ENCODE data around the gene MRPL50.
"Not testable (repeated sequence)": the region's sequence is repeated elsewhere in the genome, so short reads cannot be mapped to it uniquely, and the experiment has no call there.

Gene MRPL50

DNA sequence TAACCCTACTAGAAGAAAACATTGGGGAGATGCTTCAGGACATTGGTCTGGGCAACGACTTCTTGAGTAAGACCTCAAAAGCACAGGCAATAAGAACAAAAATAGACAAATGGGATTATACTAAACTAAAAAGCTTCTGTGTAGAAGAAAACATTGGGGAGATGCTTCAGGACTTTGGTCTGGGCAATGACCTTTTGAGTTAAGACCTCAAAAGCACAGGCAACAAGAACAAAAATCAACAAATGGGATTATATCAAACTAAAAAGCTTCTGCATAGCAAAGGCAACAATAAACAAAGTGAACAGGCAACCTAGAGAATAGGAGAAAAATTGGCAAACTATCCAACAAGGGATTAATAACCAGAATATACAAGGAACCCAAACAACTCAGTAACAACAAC, 3.7 kb downstream of the MRPL50 start:
- in situ Hi-C loops (cut with HindIII; ENCODE audit: low pct_ligation_motif_present, low sequenced_read_pairs), result no loop called here
- no peak overlapping the region for H3K27ac ChIP-seq

GRCh38 chr9:101393135-101393534, 5.3 kb downstream of the MRPL50 start:
- Histone ChIP-seq H3K36me3 (replicated peaks) (peaks cover 10% of the 10 kb centered on the region), H3K4me3 (ENCODE audit: low read depth, low read length) (no peak overlapping the region), H3K27ac (no peak overlapping the region), H3K27me3 (replicated peaks) (no peaks in the 10 kb centered on the region)
- in situ Hi-C loops (cut with HindIII; ENCODE audit: low pct_ligation_motif_present, low sequenced_read_pairs), result no loop called here
- TF ChIP-seq CTCF (IDR thresholded peaks at IDR 0.05; ENCODE audit: low read depth, low read length, missing control alignments), result no peak
- DNase-seq, result no peak

More for the DNA sequence above, 3.7 kb downstream of the MRPL50 start:
- Histone ChIP-seq H3K27me3 (replicated peaks) (no peaks in the 10 kb centered on the region), H3K4me3 (ENCODE audit: low read depth, low read length) (no peak overlapping the region), H3K36me3 (replicated peaks) (peaks cover 7% of the 10 kb centered on the region)
- DNase-seq, result no peak
- TF ChIP-seq CTCF (IDR thresholded peaks at IDR 0.05; ENCODE audit: low read depth, low read length, missing control alignments), result no peak

GRCh38 chr9:101388507-101388993, 9.9 kb downstream of the MRPL50 start:
- in situ Hi-C loops (cut with HindIII; ENCODE audit: low pct_ligation_motif_present, low sequenced_read_pairs), result no loop called here
- H3K36me3 ChIP-seq (replicated peaks), result peaks cover 10% of the 10 kb centered on the region
- no peak overlapping the region for H3K27ac ChIP-seq
- H3K4me3 ChIP-seq (ENCODE audit: low read depth, low read length), result no peak overlapping the region
- H3K27me3 ChIP-seq (replicated peaks), result no peaks in the 10 kb centered on the region
- DNase-seq, result no peak
- TF ChIP-seq CTCF (IDR thresholded peaks at IDR 0.05; ENCODE audit: low read depth, low read length, missing control alignments), result peak; percentile 56

DNA sequence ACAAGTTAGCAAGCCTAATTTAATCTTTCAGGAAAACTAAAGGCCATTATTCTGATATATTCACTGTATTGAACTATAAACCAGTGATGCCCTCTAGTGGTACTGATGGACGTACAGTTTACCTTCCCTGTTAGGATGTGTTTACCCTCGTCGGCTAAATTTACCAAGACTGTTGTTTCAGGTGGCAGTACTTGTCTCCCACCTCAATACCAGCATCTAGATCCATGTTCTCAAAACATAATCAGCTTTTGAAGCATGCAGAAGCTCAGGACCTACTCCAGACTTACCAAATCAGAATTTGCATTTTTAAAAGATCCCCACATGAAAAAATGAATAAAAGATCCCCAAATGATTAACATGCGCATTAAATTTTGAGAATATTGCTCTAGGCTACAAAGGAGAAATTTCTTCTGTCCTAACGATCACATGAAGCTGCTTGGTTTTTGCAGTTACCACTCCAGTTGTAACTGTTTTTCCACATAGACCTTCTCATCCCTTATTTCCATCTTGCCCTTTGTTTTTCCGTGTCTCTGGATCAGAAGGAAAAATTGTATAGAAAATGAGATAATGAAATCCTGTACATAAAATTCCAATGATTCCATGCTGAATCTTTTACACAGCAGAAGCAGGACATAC, 10.4 kb downstream of the MRPL50 start:
- in situ Hi-C loops (cut with HindIII; ENCODE audit: low pct_ligation_motif_present, low sequenced_read_pairs), result no loop called here
- peaks cover 10% of the 10 kb centered on the region for H3K36me3 ChIP-seq (replicated peaks)
- peak; percentile 69 for TF ChIP-seq CTCF (IDR thresholded peaks at IDR 0.05; ENCODE audit: low read depth, low read length, missing control alignments)
- no peak overlapping the region for H3K27ac ChIP-seq
- peak; percentile 49 for DNase-seq
- no peak overlapping the region for H3K4me3 ChIP-seq (ENCODE audit: low read depth, low read length)
- H3K27me3 ChIP-seq (replicated peaks), result no peaks in the 10 kb centered on the region

DNA sequence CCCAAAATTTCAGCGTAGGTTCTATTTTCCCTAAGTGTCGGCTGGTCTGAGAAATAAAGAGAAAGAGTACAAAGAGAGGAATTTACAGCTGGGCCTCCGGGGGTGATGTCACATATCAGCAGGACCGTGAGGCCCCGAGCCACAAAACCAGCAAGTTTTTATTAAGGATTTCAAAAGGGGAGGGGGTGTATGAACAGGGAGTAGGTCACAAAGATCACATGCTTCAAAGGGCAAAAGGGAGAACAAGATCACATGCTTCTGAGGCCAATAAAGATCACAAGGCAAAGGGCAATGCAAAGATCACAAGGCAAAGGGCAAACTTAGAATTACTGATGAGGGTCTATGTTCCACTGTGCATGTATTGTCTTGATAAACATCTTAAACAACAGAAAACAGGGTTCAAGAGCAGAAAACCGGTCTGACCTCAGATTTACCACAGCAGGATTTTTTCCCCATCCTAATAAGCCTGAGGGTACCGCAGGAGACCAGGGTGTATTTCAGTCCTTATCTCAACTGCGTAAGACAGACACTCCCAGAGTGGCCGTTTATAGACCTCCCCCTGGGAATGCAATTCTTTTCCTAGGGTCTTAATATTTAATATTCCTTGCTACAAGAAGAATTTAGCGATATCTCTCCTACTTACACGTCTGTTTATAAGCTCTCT, 13.4 kb downstream of the MRPL50 start, which contains the start of gene BAAT:
Gene BAAT (minus strand): TSS at position 134 of the 664 bp plus-strand sequence. CDS start 13,602 bp downstream, outside the sequence.
- DNase-seq; H3K36me3 ChIP-seq (replicated peaks); in situ Hi-C loops (cut with HindIII; ENCODE audit: low pct_ligation_motif_present, low sequenced_read_pairs); H3K4me3 ChIP-seq (ENCODE audit: low read depth, low read length); H3K27ac ChIP-seq; H3K27me3 ChIP-seq (replicated peaks): not testable (repeated sequence)

DNA sequence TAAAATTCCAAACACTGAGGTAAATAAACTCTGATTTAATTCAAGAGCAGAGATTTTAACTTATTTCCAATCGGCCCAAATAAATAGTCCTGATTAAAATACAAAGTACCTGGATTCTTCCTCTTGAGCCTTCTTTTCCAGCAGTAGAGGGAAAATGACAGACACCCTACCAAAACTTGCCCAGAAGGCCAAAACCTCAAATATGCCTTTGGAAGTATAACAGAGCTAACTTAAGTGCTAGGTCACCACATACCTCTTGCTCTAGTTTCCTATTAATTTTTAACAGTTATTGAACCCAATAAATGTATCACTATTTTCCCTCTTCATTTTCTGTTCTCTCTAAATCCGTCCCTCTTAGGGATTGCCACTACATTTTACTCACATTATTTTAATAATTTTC, 15.1 kb downstream of the MRPL50 start:
- no peaks in the 10 kb centered on the region for H3K27me3 ChIP-seq (replicated peaks)
- H3K27ac ChIP-seq, result no peak overlapping the region
- H3K36me3 ChIP-seq (replicated peaks), result no peaks in the 10 kb centered on the region
- in situ Hi-C loops (cut with HindIII; ENCODE audit: low pct_ligation_motif_present, low sequenced_read_pairs), result no loop called here
- TF ChIP-seq CTCF (IDR thresholded peaks at IDR 0.05; ENCODE audit: low read depth, low read length, missing control alignments), result no peak
- DNase-seq, result no peak
- H3K4me3 ChIP-seq (ENCODE audit: low read depth, low read length), result no peak overlapping the region
